GM21723 (cell line): Measurements from ENCODE around the gene FAM193A.
"Not testable (repeated sequence)": the region's sequence is repeated elsewhere in the genome, so short reads cannot be mapped to it uniquely, and the experiment has no call there.

Experiments
- ATAC-seq: cut with Tn5 transposase; IDR thresholded peaks from one replicate; pipeline ENCODE4 v1.9.1; 2021; ENCODE audit warnings: mild to moderate bottlenecking, moderate library complexity; ENCODE audit not compliant: unreplicated experiment

FAM193A gene

GRCh38 chr4:2574009-2574408 is 37.6 kb downstream of the FAM193A start:
- ATAC-seq = no peak

DNA sequence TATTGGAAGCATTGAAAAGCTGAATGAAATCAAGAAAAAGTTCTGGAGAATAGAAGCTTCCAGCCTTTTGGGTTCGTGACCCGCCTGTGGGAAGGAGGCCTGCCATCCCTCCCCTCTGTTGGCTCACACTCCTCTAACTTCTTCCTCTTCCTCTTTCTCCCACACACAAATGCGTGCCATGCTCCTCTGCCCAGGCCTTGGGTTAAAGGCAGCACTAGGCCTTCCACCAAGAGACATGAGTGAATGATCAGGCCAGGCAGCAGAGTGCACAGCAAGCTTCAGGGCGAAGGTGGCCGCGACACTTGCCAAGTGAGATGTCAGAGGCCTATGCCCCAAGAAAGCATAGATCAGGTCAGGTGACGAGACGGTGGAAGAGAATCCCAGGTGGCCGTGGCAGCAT is 38.4 kb downstream of the FAM193A start:
- ATAC-seq = no peak

GRCh38 chr4:2576290-2576689 is 39.8 kb downstream of the FAM193A start:
- no peak for ATAC-seq

DNA sequence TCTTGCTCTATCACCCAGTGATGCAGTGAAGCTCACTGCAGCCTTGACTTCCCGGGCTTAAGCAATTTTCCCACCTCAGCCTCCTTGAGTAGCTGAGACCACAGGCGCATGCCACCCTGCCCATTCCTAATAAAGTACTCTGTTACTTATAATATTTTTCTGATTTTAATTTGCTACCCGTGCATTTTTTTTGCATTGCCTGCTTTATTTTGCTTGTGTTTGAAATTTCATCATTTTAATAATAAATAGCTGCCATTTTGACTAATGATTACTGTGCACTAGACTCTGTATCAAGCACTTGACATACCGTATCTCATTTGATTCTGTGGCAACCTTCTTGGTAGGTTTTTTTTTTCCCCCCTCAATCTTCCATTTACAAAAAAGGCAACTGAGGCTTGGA is 41.7 kb downstream of the FAM193A start:
- ATAC-seq = no peak

DNA sequence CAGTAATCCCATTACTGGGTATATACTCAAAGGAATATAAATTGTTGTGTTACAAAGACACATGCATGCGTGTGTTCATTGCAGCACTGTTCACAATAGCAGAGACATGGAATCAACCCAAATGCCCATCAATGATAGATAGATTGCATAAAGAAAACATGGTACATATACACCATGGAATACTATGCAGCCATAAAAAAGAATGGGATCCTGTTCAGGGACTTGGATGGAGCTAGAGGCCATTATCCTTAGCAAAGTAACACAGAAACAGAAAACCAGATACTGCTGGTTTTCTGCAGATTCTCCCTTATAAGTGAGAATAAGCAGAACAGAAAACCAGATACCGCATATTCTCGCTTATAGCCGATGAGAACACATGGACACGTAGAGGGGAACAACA is 43.5 kb downstream of the FAM193A start:
- no peak for ATAC-seq

- no peak for ATAC-seq
These were observed 46.6 kb downstream of the FAM193A start for GRCh38 chr4:2583092-2583491.

DNA sequence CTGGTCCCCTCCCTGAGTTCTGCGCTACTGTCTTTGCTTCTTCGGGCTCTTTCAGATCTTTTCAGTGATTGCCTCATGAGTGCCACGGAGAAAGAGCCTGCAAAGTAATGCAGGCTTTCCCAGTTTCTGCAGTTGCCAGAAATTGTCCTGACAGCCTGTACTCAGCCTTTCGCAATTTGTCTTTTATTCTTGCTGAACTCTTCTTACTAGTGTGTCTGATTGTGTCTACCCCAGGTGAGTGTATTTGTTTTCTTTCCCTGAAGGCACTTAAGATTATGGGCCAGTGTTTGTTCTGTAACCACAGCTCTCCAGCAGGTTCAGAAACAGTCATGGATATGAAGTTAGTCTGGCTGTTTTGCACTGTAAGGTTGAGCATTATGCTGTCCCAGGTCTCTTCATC is 47.1 kb downstream of the FAM193A start:
- no peak for ATAC-seq

DNA sequence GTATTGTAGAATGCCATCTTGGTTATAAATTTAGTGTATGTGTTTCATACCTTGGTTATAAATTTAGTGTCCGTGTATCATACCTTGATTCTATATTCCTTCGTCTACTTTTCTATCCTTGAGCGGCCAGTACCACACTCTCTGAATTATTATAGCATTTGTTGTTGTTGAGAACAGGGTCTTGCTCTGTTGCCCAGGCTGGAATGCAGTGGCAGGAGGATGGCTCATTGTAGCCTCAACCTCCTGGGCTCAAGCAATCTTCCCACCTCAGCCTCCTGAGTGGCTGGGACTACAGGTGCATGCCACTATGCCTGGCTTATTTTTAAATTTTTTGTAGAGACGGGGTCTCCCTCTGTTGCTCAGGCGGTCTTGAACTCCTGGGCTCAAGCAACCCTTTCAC is 50.1 kb downstream of the FAM193A start:
- ATAC-seq = no peak

- no peak for ATAC-seq
These were observed 50.9 kb downstream of the FAM193A start for GRCh38 chr4:2587213-2587823.

DNA sequence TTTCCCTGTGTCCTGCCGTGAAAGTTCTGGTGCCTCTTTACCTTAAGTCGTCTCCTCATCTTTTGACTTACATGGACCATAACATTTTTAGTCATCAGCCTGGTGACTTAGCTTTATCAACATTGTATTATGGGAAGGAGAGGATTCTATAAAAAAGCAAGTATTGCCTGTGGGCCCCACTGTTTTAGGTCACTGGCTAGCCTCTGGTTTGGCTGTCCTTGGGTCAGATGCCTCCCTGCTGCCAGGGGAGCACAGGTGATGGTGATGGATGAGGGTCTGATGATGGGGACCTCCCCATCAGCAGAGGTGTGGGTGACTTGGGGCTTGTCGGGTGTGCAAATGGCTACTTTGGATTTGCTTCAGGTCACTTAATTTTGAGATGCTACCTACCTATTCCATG is 51.8 kb downstream of the FAM193A start:
- no peak for ATAC-seq

DNA sequence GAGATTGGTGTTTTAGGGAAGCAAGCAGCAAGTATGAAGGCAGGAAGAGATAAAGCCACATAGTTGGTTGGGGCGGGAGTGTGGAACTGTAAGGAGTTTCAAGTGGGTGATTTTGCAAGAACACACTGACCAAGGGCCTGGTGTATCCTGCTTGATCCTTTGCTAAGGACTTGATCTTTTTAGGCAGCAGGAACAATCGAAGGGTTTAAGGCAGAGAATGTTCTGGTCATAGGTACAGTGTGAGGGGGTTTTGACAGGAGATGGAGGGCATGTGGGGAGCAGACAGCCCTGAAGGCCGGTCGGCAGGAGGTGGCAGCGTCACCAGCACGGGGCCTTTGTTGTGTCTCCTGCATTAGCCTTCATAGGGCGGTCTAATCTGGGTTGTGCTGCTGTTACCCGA is 54.7 kb downstream of the FAM193A start:
- ATAC-seq = no peak

DNA sequence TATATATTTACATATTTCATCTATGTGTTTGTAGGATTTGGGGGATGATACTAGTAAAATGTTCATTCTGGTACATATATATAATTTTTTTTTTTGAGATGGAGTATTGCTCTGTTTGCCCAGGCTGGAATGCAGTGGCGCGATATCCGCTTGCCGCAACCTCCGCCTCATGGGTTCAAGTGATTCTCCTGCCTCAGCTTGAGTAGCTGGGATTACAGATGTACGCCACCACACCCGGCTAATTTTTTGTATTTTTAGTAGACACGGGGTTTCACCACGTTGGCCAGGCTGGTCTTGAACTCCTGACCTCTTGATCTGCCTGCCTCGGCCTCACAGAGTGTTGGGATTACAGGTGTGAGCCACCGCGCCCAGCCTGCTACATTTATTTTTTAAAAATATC is 55.6 kb downstream of the FAM193A start:
- not testable (repeated sequence) for ATAC-seq

GRCh38 chr4:2592572-2592971 is 56.1 kb downstream of the FAM193A start:
- no peak for ATAC-seq

GRCh38 chr4:2593003-2593402 is 56.6 kb downstream of the FAM193A start:
- ATAC-seq = no peak

DNA sequence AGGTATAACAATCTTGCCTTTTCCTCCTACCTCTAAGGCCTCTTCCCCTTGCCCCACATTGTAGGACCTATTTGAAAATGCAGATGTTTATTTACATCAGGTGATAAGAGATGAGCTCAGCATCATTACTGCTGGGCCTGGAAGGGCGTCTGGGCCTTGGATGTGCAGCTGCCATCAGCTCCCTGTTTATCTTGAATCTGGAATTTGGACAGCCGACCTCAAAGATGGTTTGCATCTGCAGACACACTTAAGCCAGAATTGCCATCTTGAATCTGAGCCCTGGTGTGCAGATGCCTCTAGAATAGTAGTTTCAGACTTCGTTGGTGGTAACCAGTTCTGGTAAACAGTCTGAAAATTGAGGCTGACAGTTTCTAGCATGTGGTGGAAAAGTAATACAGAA is 59.0 kb downstream of the FAM193A start:
- ATAC-seq = no peak

DNA sequence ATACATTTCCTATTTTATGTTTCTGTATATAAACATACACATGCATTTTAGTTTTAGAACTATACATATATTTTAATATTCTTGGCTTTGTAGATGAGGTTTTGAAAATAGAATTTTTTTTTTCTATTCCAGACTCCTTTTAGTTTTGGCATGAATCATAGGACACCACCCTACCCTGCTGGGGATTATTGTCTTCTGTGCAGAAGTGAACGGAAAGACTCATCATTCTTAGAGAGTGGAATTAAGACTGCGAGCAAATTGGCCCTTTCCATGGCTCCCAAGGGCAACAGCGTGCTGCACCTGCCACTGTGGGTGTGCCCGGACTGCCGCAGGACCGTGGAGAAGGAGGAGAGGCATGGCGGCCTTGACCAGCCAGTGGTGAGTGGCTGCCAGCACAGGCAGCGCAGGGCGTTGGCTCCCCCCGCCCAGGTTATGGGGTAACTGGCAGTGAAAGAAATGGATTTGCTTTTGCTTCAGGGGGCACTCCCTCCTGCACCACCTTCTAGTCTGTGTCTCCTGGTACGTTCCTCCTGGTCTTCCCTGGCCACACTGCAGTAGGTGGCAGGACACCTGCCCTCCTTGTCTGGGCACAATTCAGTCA is 59.6 kb downstream of the FAM193A start:
- no peak for ATAC-seq

DNA sequence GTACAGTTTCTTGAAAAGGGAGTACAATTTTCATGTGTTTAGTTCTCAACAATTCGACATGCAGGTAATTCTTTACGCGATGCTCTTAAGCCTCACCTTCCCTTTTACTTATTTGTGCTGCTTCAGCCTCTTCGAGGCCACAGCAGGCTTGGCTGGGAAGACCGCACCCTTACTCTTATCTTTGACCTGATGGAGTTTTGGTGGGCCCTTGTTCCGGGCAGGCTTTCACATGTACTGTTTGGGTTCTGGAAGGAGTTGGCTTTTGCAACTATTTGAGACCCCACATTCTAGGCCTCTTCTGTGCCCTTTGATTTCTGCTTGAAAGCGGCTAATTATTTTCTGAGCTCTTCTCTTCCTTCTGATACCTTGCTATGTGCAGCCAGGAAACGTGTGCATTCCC is 60.2 kb downstream of the FAM193A start:
- no peak for ATAC-seq

DNA sequence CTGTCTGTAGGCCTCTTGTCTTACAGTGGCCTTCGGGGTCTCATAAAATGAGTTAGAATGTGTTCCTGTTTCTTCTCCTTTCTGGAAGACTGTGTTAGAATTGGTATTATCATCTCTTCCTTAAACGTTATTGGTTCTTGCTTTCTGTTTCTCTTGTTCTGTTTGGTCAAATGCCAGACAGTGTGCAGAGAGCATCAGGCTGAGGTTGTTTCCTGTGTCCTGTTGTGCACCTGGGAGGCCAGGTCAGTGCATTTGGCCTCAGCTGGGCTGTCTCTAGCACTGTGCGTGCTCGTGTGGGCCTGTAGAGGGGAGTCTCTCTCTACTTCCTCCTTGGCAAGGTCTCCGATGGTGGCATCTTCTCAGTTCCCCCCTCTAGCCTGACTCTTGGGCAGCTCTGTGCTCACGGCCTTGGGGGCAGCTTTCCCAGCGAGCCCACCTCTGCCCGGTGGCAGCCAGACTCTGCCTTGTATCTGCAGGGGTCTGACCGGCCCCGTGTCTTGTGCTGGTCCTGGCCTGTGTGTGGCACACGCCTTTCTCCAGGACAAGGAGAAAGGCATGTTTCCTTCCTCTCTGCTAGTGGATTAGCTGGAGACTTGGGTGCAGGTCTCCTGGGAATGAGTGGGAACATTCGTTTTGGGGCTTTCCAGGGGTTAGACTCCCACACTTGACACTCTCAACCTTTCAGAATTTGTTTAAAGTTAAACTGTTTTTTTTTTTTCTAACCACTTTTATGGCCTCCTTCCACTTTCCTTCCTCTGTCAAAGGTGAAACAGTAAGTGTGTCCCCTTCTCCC is 62.3 kb downstream of the FAM193A start:
- peak; percentile 86 for ATAC-seq

DNA sequence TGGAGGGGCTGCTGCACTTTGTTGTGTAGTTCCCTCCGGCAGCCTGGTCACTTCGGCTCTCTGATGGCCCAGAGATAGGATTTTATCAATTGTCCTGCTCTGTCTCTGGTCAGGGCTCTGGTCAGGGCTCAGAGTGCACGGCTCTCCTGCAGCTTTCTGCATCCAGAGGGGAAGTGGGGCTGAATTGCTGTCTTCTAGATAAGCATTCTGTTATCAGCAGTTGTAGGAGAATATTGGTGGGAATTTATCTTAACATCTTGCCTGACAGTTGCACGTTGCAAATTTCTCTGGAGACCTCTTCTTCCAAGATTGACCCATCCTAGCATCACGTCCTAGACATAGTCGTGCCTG is 62.8 kb downstream of the FAM193A start:
- no peak for ATAC-seq

- no peak for ATAC-seq
These were observed 64.4 kb downstream of the FAM193A start for GRCh38 chr4:2600878-2601277.

DNA sequence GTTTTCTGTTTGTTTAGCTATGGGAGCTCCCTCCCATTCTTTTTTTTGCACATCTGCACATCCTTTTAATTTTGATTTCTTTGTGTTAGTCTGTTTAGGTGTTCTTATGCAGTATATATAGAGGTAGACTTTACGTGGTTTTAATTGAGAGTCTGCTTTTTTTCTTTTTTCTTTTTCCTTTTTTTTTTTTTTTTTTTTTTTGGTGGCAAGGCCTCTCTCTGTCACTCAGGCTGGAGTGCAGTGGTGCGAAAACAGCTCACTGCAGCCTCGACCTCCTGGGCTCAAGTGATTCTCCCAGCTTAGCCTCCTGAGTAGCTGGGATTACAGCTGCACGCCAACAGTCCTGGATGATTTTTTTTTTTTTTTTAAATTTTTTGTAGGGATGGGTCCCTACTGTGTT is 68.2 kb downstream of the FAM193A start:
- ATAC-seq = no peak

DNA sequence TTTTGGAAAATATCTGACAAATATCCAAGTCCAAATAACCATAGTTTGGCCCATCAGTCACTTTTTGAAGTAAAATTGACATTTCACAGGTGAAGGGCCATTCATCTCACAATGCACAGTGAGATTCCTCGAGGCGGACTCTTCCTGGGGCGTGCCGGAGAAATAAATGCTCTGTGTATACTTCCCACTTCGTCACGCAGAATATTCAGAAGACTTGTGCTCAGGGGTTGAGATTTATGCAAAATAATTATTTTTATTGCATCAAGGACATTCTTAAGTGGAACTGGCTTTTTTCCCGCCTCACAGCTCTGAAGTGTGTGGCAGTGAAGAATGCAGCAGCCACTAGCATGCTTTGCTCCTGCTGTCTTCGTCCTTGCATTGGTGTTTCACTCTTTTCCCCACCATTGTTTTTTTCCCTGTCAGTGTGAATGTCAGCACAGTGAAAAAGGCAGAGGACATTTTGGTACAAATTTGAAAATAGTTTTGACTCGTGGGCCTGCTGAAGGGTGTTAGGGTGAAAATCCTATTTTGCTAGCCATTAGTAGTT is 70.6 kb downstream of the FAM193A start:
- no peak for ATAC-seq
